GM18867 (cell line): ENCODE measurements around the gene DRICH1.
"Not testable (repeated sequence)": the region's sequence is repeated elsewhere in the genome, so short reads cannot be mapped to it uniquely, and the experiment has no call there.

Experiments used
- ATAC-seq: cut with Tn5 transposase; IDR thresholded peaks from one replicate; pipeline ENCODE4 v1.9.1; 2021; ENCODE audit warnings: mild to moderate bottlenecking, moderate library complexity; ENCODE audit not compliant: unreplicated experiment

DRICH1 gene

DNA sequence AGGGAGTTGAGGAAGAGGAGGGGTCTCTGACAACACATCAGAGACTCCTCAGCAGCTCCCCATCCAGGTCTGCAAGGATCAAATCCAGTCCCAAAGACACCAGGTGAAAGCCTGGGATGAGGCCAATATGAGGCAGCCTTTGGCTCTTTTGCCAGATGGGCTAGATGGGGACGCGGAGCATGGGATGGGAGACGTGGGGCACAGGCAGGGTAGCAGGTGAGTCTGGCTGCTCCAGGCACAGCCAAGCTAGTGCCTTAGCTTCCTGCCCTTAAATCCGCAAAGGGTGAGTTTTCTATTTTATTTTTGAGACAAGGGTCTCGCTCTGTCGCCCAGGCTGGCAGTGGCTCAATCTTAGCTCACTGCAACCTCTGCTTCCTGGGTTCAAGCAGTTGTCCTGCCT is 19.6 kb upstream of the DRICH1 start:
- no peak for ATAC-seq

- ATAC-seq = no peak
Observed at GRCh38 chr22:23649071-23649501, 17.0 kb upstream of the DRICH1 start.

DNA sequence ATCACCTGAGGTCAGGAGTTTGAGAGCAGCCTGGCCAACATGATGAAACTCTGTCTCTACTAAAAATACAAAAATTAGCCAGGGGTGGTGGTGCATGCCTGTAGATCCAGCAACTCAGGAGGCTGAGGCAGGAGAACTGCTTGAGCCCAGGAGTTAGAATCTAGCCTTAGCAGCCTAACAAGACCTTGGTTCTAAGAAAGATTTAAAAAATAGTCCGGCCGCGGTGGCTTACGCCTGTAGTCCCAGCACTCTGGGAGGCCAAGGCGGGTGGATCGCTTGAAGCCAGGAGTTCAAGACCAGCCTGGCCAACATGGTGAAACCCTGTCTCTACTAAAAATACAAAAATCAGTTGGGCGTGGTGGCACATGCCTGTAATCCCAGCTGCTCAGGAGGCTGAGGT is 14.4 kb upstream of the DRICH1 start:
- not testable (repeated sequence) for ATAC-seq

DNA sequence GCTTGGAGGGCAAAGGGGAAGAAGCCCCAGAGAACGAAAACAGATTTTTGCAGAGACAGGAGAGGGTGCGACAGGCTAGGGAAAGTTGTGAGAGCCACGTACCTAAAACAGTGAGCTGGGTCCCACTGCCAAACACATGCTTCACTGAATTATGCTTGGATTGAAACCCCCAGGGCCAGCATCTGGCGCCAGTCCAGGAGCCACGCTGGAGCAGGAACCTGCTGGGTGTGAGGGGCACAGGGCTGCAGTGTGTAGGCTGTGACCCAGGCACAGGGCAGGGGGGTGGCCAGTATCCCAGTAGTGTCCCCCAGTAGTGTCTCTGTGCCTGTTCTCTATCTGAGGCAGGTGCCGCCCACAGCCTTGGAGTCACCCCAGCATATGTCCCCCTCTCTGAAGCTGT is 8.1 kb upstream of the DRICH1 start:
- not testable (repeated sequence) for ATAC-seq

DNA sequence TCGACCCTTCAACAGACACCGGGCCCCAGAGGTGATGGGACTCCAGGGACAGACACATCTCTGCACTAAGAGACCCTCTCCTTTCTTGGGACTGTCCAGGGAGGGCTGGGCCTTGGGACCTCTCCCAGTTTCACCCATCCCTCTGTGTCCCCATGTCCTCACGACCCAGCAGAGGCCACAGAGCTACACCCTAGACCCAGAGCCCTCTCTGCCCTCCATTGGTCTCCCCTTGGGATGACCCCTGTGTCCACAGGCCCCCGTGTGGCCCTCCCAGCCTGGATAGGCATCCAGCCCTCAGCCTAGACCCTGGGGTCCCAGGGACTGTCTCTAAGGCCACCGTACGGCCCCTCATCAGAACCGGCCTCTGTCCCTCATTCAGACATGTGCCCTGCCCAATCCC is 7.5 kb upstream of the DRICH1 start:
- ATAC-seq = no peak

DNA sequence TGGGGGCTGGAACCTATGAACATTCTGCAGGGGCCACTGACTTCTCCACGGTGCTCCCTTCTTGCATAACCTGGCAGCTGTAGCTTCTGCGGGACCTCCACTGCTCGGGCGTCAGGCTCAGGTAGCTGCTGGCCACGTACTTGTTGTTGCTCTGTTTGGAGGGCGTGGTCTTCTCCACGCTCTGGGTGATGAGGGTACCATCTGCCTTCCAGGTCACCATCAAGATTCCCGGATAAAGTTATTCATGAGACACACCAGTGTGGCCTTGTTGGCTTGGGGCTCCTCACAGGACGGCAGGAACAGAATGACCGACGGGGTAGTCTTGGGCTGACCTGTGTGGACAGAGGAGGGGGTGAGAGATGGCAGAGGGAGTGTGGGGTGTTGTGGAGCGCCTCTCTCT is 6.5 kb upstream of the DRICH1 start:
- ATAC-seq = no peak

GRCh38 chr22:23635291-23635690 is 3.2 kb upstream of the DRICH1 start:
- not testable (repeated sequence) for ATAC-seq

GRCh38 chr22:23628056-23628743 is 3.9 kb downstream of the DRICH1 start:
- not testable (repeated sequence) for ATAC-seq

- not testable (repeated sequence) for ATAC-seq
Observed at GRCh38 chr22:23627401-23628055, 4.6 kb downstream of the DRICH1 start.

- ATAC-seq = no peak
Observed at GRCh38 chr22:23626286-23626975, 5.7 kb downstream of the DRICH1 start.

GRCh38 chr22:23622634-23623033 is 9.5 kb downstream of the DRICH1 start:
- no peak for ATAC-seq

DNA sequence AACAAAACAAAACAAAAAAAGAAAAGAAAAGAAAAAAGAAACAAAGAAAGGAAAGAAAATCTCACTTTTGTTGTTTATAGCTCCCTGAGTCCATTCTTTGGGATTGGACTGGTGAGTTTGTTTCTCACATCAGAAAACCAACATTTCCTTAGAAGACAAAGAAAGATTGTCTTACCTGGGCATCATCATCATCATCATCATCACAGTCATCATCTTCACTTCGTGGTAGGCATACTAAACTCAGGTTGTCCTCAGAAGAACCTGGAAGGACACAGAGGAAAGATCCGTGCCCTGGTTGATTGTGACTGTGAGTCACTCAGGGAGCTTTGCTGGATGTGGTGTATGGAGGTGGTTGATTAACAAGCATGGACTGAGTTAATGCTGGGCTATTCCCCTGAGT is 10.2 kb downstream of the DRICH1 start:
- not testable (repeated sequence) for ATAC-seq

DNA sequence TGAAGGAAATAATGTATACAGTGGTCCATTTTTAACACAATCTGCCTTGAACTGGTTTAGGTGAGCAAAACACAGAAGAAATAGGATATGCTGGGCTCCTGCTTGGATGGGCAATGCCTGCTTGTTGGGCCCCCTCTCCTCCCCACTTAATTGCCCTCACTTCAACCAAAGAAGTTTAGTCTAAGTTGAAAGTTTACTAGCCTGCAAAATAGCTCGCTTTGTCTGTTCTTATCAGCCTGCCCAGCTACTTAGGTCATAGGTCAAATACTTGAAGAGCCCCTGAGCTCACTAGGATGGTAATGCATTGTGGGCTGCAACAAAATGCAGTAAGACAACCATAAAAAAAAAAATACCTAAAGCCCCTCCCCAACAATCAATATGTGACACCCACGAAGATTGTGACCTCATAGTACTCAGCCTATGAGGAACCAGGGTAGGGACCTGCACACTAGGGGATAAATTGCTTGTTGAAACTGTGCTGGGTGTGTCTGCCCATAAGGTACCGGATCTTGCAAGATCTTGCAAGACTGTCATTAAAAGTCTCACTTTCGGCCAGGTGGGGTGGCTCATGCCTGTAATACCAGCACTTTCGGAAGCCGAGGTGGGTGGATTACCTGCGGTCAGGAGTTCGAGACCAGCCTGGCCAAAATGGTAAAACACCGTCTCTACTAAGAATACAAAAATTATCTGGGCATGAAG is 10.9 kb downstream of the DRICH1 start:
- no peak for ATAC-seq

- ATAC-seq = no peak
Observed at GRCh38 chr22:23613193-23613972, 18.7 kb downstream of the DRICH1 start.

DNA sequence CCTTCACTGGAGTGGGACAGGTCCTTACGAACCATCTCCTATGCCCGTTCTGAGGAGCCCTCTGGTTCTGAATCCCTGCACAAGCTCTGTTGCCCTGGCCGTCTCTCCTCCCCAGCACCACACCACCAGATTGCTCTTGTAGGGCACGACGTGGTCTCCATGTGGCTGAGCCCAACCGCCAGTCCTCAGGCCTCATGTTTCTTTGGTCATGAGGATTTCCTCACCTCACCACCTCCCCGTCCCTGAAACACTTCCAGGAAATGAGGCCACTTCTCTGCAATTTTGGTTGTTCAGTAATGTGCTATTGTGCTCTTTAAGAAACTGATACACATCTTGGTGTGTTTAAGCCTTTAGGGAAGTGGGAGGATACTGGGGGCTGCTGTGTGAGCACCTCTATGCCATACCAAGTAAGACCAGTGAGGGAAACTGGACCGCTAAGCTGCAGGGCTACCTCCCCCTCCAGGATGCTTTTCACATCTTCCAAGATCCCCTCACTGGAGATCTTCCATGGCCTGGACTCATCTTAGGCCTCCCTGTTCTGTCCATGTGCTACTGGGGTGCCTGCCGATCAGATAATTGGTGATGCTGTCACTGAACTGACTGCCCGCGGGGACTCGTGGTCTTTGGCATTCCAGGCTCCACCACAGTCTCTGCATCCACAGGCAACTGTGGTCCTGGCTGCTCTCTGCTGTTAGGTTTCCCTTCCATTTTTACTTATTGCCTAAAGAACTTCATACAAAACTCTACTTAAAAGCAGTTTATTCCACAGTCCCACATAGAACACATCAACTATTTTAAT is 21.9 kb downstream of the DRICH1 start:
- no peak for ATAC-seq

- ATAC-seq = no peak
Observed at GRCh38 chr22:23608583-23608982, 23.5 kb downstream of the DRICH1 start.

DNA sequence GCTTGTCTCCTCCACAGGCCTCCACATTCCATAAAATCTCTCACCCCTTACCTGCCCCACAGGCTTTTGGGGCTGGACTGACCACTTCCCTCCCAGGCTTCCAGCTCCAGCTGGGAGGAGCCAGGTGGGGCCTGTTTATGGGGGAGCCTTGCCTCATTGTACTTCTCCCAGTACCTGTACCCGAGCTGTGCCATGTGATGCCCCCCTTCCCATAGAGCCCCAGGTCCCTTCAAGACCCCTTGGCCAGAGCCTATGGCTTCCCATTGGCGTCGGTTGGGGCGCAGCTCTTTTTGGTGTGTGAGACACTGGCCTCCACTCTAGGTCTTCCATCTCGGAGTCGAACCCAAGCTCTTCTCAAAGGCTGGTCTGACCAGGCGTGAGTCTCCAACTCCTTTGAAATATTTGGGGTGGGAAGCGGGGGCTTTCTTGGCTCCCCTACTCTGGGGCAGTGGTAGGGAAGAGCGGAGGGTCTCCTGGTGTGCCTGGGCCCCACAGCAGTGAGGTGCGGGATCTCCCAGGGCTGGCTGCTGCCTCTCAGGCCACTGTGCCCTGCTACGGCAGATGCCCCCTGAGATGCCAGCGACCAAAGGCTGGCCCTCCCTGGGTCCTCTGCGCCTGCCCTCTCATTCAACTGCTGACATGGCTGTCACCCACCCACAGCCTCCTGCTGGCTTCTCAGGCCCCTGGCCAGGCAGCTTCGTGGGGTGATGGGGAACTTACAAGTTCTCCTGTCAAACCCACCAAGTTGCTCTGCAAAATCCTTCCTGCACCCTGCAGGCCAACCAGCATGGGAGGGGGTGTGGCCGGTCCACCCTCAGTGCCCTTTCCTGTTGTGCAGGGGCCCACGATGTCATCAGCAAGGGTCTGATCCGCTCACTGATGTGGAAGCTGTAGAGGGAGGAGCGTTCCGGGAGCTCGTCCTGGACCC is 25.7 kb downstream of the DRICH1 start:
- ATAC-seq = no peak

DNA sequence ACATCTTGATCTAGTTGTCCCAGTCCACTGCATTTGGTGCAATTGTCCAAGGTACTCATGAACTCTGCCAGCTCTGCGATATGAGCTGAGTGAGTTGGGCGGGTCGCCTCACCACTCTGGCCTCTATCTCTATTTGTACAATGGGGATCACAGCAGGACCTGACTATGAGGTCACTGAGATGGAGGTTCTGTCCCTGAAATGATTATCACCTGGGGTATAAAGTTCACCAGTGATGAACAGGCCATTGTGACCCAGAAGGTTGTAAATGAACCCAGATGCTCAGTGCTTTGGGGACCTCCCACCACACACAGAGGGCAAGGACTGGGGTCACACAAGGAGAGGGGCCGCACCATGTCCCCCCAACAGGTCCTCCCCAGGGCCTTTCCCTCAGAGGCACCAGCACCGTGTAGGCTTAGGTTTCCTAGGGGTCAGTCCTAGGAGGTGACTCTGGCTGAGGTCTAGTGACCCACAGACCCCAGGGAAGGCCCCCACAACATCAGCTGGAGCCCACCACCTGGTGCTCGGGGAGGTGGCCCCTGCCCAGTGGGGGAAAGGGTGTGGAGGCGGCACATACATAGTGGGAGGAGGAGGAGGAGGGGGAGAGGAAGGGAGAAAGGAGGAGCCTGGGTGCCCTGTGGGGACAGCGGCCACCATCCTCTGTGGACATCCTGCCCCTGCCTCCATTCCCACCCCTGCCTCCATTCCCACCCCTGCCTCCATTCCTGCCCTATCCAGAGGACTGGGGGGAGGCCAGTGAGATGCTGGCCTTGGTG is 27.0 kb downstream of the DRICH1 start:
- no peak for ATAC-seq
